ENCODE results near the gene TMPRSS6. TPM values are rescaled to one million over a fixed set of nuclear protein-coding genes. Genes with fewer than 3 reads are reported as not detected.

Gene TMPRSS6
- total RNA-seq, 4 donors from 2014 or later = 0.10 to 0.18 TPM; not detected in 2

GRCh38 chr22:37127350-37127878 lies 17.9 kb upstream of the TMPRSS6 start:
- no peaks in the 10 kb centered on the region for H3K4me1 ChIP-seq
- H3K36me3 ChIP-seq = no peaks in the 10 kb centered on the region
- intact Hi-C loops (cut with DNase I; ENCODE audit: low total_unique reads) = no loop called here
- ATAC-seq (no peak), DNase-seq (no peak)
- in situ Hi-C loops (cut with MboI; ENCODE audit: low sequenced_read_pairs in 4 of 4) = no loop called here
- H3K9me3 ChIP-seq = no peaks in the 10 kb centered on the region
- TF ChIP-seq POLR2A (IDR thresholded peaks at IDR 0.05) = no peak
- TF ChIP-seq, protein P1, sequence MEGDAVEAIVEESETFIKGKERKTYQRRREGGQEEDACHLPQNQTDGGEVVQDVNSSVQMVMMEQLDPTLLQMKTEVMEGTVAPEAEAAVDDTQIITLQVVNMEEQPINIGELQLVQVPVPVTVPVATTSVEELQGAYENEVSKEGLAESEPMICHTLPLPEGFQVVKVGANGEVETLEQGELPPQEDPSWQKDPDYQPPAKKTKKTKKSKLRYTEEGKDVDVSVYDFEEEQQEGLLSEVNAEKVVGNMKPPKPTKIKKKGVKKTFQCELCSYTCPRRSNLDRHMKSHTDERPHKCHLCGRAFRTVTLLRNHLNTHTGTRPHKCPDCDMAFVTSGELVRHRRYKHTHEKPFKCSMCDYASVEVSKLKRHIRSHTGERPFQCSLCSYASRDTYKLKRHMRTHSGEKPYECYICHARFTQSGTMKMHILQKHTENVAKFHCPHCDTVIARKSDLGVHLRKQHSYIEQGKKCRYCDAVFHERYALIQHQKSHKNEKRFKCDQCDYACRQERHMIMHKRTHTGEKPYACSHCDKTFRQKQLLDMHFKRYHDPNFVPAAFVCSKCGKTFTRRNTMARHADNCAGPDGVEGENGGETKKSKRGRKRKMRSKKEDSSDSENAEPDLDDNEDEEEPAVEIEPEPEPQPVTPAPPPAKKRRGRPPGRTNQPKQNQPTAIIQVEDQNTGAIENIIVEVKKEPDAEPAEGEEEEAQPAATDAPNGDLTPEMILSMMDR (IDR thresholded peaks at IDR 0.05 in 4 of 5, conservative IDR thresholded peaks at IDR 0.05 in 1 of 5) = no peak
- H3K4me3 ChIP-seq = no peak overlapping the region
- H3K27ac ChIP-seq = no peak overlapping the region
- H3K27me3 ChIP-seq = peaks cover 0 to 8% (median 0%) of the 10 kb centered on the region in 3 donors

DNA sequence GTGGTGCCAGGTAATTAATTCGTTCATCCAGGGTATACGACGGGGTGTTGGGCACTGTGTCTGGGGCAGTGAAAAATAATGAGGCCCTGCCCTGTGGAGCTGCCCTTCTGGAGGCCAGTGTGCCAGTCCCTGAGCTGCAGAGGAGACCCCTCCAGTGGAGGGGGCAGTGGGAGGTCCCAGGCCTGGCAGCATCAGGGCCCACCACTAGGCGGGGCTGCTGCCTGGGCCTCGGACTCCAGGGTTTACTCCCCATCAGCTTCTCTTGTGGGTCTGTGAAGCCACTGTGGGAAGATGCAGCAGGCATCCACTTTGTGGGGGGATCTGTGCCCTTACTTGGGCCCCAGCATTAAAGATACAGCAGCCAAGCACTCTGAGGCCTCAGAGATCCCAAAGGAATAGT lies 17.4 kb upstream of the TMPRSS6 start:
- Histone ChIP-seq H3K36me3 (no peaks in the 10 kb centered on the region), H3K9me3 (no peaks in the 10 kb centered on the region), H3K4me1 (no peaks in the 10 kb centered on the region), H3K4me3 (no peak overlapping the region), H3K27ac (no peak overlapping the region), H3K27me3 (peaks cover 0 to 8% (median 0%) of the 10 kb centered on the region in 3 donors)
- DNase-seq (no peak), ATAC-seq (no peak)
- intact Hi-C loops (cut with DNase I; ENCODE audit: low total_unique reads) (no loop called here), in situ Hi-C loops (cut with MboI; ENCODE audit: low sequenced_read_pairs in 4 of 4) (no loop called here)
- TF ChIP-seq, protein P1 (IDR thresholded peaks at IDR 0.05 in 4 of 5, conservative IDR thresholded peaks at IDR 0.05 in 1 of 5) = peak in 2 of 5 experiments; percentile 25 to 29
- no peak for TF ChIP-seq POLR2A (IDR thresholded peaks at IDR 0.05)

DNA sequence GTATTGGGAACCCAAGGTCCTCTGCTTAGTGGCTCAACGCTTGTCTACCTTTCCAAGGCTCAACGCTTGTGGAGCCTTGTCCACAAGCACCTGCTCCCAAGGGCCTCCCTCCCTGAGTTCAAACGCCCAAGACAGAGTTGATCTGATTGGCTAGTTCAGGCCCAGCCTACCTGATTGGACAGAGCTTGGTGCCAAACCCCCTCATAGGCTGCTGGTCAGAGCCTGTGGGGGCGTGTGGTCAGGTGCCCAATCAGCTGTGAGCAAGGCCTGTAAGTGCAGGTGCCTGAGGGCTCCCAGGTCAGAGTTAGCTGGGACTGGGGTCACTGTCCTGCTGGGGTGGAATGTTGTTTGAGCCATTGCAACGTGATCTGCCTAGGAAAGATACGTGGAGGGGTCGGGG lies 16.9 kb upstream of the TMPRSS6 start:
- Histone ChIP-seq H3K9me3 (no peaks in the 10 kb centered on the region), H3K36me3 (no peaks in the 10 kb centered on the region), H3K27me3 (peaks cover 0 to 8% (median 0%) of the 10 kb centered on the region in 3 donors), H3K4me1 (no peaks in the 10 kb centered on the region), H3K4me3 (no peak overlapping the region), H3K27ac (no peak overlapping the region)
- DNase-seq (no peak), ATAC-seq (no peak)
- intact Hi-C loops (cut with DNase I; ENCODE audit: low total_unique reads) (no loop called here), in situ Hi-C loops (cut with MboI; ENCODE audit: low sequenced_read_pairs in 4 of 4) (no loop called here)
- TF ChIP-seq, protein P1 (IDR thresholded peaks at IDR 0.05 in 4 of 5, conservative IDR thresholded peaks at IDR 0.05 in 1 of 5) = no peak
- TF ChIP-seq POLR2A (IDR thresholded peaks at IDR 0.05) = no peak

DNA sequence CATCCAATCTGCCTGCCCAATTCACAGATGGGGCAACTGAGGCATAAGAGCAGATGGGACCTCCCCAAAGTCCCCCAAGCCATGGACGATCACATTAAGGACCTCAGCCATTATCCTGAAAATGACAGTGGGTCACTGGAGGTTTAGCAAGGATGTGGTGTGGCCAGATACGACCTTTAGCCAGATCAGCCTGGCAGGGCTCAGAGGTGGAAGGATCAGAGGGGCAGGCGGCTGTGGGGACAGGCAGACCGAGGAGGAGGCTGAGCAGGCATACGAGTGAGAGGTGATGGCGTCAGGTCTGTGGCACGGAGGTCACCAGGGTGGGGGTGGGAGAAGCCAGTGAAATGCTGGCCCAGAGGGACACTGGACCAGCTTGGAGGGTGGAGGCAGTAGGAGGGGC lies 14.1 kb upstream of the TMPRSS6 start:
- DNase-seq (no peak), ATAC-seq (no peak)
- TF ChIP-seq, protein P1 (IDR thresholded peaks at IDR 0.05 in 4 of 5, conservative IDR thresholded peaks at IDR 0.05 in 1 of 5) = no peak
- no peak for TF ChIP-seq POLR2A (IDR thresholded peaks at IDR 0.05)
- Histone ChIP-seq H3K4me3 (no peak overlapping the region), H3K9me3 (no peaks in the 10 kb centered on the region), H3K36me3 (no peaks in the 10 kb centered on the region), H3K27ac (no peak overlapping the region), H3K27me3 (peaks cover 0 to 5% (median 3%) of the 10 kb centered on the region in 3 donors), H3K4me1 (no peaks in the 10 kb centered on the region)
- in situ Hi-C loops (cut with MboI; ENCODE audit: low sequenced_read_pairs in 4 of 4) (no loop called here), intact Hi-C loops (cut with DNase I; ENCODE audit: low total_unique reads) (no loop called here)
